Measurements from ENCODE around the gene UCN2.
A peak's percentile ranks its signal among the peaks of the same experiment; 100 is the strongest.

UCN2 gene, protein sequence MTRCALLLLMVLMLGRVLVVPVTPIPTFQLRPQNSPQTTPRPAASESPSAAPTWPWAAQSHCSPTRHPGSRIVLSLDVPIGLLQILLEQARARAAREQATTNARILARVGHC

DNA sequence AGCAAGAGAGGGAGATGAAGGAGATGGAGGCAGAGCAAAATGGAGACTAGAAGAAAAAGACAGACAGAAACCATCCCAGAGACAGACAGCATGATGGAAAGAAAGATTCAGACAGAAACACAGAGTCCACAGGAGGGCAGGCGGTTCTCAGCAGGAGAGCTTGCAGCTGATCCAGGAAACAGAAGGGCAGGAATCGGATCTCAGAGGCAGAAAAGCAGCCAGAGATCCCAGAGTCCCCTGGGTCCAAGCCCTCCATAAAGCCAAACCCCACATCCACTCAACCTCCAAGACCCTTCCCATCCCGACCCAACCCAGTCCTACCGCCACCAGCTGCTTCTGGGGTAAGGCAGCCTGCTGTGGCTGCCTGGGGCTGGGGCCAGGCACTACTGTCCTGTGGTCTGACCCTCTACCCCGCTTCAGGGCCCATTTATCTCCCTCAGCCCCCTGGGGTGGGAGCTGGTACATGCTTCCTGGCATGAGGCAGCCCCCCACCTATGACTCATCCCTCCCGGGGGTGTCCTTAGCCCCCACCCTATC is at the start of gene UCN2:
UCN2 (minus strand) TSS at position 400 of the 537 bp plus-strand sequence. CDS start 657 bp downstream, outside the sequence.
- H3K4me3 ChIP-seq (ENCODE audit: low read depth, low read length), result no peak within 1 kb of the TSS
- peak; percentile 62 for DNase-seq (ENCODE audit: low read depth, low spot score)
- no peak for TF ChIP-seq CTCF (IDR thresholded peaks at IDR 0.05; ENCODE audit: low read depth, low read length)
- in situ Hi-C loops (cut with HindIII; ENCODE audit: low sequenced_read_pairs), result no loop called here

- H3K4me3 ChIP-seq (ENCODE audit: low read depth, low read length), result no peak overlapping the region
- no peak for DNase-seq (ENCODE audit: low read depth, low spot score)
- in situ Hi-C loops (cut with HindIII; ENCODE audit: low sequenced_read_pairs), result no loop called here
- no peak for TF ChIP-seq CTCF (IDR thresholded peaks at IDR 0.05; ENCODE audit: low read depth, low read length)
These were observed 48.7 kb upstream of the UCN2 start for GRCh38 chr3:48612309-48612708.

DNA sequence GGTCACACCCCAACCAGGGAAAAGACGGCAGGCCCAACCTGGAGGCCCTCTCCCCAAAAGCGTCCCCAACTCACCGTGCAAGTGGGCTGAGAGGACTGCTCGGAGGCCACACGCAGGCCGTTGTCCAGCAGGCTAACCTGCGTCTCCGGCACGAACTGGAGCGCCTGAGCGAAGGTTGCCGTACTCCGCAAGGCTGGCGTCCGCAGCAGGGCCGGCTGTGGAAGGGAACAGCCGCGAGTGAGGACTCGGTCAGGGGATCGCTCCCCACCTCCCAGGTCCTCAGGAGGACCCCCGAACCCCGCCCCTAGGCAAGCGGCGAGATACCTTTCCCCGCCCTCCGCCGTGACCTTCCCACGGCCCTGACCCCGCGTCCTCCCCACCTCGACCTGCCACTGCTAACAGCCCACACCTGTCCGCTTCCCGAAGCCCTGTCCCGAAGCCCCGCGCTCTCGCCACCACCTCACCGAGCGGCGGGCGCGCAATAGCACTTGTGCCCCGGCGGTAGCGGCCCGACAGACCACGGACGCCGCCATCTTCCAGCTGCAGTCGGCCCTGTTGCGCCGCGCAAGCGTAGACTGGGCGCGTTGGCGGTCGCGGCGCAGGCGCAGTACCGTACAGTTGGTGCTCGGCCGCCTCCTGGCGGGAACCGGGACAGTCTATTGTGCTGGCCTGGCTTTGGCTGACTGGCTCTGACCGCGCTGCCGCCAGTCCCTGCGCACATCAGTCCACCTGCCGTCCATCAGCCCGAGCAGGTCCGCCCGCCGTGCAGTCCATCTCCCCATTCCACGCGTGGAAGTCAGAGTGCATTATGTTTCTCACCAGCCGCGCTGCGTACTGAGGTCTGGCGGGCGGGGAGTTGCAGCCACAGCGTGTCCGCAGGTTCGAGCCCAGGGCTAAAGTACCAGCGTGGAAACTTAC is 45.8 kb upstream of the UCN2 start, which contains the start of gene UQCRC1:
UQCRC1 (minus strand) TSS at position 559 of the 918 bp plus-strand sequence; CDS start at position 533, 26 bp downstream.
- TF ChIP-seq CTCF (IDR thresholded peaks at IDR 0.05; ENCODE audit: low read depth, low read length), result peak; percentile 79
- H3K4me3 ChIP-seq (ENCODE audit: low read depth, low read length), result peak within 1 kb of the TSS; percentile 96
- DNase-seq (ENCODE audit: low read depth, low spot score), result peak; percentile 92
- in situ Hi-C loops (cut with HindIII; ENCODE audit: low sequenced_read_pairs), result no loop called here

DNA sequence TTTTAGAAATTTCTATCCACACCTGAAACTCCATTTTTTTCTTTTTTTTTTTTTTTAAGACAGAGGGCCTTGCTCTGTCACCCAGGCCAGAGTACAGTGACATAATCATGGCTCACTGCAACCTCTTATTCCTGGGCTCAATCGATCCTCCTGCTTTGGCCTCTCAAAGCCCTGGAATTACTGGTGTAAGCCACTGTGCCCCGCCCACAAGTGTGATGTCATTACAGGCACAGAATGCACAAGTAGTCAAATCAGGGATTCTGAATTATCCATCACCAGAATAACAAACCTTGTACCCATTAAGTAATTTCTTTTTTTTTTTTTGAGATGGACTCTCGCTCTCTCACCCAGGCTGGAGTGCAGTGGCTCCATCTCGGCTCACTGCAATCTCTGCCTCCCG is 43.9 kb upstream of the UCN2 start:
- in situ Hi-C loops (cut with HindIII; ENCODE audit: low sequenced_read_pairs), result no loop called here
- TF ChIP-seq CTCF (IDR thresholded peaks at IDR 0.05; ENCODE audit: low read depth, low read length), result no peak
- DNase-seq (ENCODE audit: low read depth, low spot score), result no peak
- no peak overlapping the region for H3K4me3 ChIP-seq (ENCODE audit: low read depth, low read length)

DNA sequence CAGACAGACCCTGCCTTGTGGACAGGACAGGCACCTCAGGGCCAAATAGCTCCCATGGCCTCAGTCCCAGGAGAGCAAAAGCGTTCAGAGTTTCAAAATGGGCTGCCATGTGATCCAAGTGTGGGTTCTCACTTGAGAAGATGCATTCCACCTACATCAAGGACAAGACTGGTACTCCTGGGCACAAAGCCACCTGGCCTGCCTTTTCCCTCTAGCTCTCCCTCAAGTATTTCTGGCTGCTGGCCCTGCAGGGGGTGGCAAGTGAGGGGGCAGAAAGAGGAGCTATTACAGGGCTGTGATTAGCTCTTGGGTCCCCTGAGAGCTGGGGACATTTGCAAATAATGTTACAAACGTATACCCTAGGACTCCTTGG is 38.0 kb upstream of the UCN2 start:
- in situ Hi-C loops (cut with HindIII; ENCODE audit: low sequenced_read_pairs), result no loop called here
- DNase-seq (ENCODE audit: low read depth, low spot score), result no peak
- no peak overlapping the region for H3K4me3 ChIP-seq (ENCODE audit: low read depth, low read length)
- TF ChIP-seq CTCF (IDR thresholded peaks at IDR 0.05; ENCODE audit: low read depth, low read length), result no peak

GRCh38 chr3:48600711-48601621 is 37.4 kb upstream of the UCN2 start:
- DNase-seq (ENCODE audit: low read depth, low spot score), result no peak
- in situ Hi-C loops (cut with HindIII; ENCODE audit: low sequenced_read_pairs), result no loop called here
- no peak for TF ChIP-seq CTCF (IDR thresholded peaks at IDR 0.05; ENCODE audit: low read depth, low read length)
- no peak overlapping the region for H3K4me3 ChIP-seq (ENCODE audit: low read depth, low read length)

Measured in astrocyte of the spinal cord (primary cell).